Esophagus (tissue), 2 donors: ENCODE data around the gene PACSIN2. TPM values are rescaled to one million over a fixed set of nuclear protein-coding genes. Genes with fewer than 3 reads are reported as not detected.

ENCODE experiments used
- H3K27ac ChIP-seq, 2 donors: one replicate each; pipeline ENCODE4 v1.5.1; 2013; ENCODE audit warnings: low read depth in 2 of 2, mild to moderate bottlenecking in 2 of 2, inconsistent platforms in 1 of 2, low read length in 1 of 2, moderate library complexity in 1 of 2
- H3K27me3 ChIP-seq, 2 donors: one replicate each; pipeline ENCODE4 v1.6.1; 2013; ENCODE audit warnings: low read length in 2 of 2, control low read depth in 1 of 2, mild to moderate bottlenecking in 1 of 2; ENCODE audit not compliant: insufficient read depth in 2 of 2, control insufficient read depth in 1 of 2
- H3K36me3 ChIP-seq, 2 donors: one replicate each; pipeline ENCODE4 v1.6.1; 2013; ENCODE audit warnings: low read length in 1 of 2; ENCODE audit not compliant: control insufficient read depth in 2 of 2, insufficient read depth in 2 of 2
- H3K4me1 ChIP-seq, 2 donors: one replicate each; pipeline ENCODE4 v1.6.1; 2013; ENCODE audit warnings: low read length in 1 of 2; ENCODE audit not compliant: control insufficient read depth in 2 of 2, insufficient read depth in 2 of 2
- H3K4me3 ChIP-seq, 2 donors: one replicate each; pipeline ENCODE4 v1.5.1; 2013; ENCODE audit warnings: low read length in 2 of 2, mild to moderate bottlenecking in 2 of 2, low read depth in 1 of 2, moderate library complexity in 1 of 2
- H3K9me3 ChIP-seq, 2 donors: one replicate each; pipeline ENCODE4 v1.6.1; 2013; ENCODE audit warnings: mild to moderate bottlenecking in 2 of 2, low read depth in 1 of 2, low read length in 1 of 2, moderate library complexity in 1 of 2; ENCODE audit not compliant: control insufficient read depth in 2 of 2, insufficient read depth in 1 of 2
- WGBS, 2 donors: extraction: QIAGEN DNeasy Blood & Tissue Kit; methylation state at CpG; one replicate each; pipeline ENCODE4 v1.1.7; 2013; 5-methylcytosine and 5-hydroxymethylcytosine counted together
- polyA plus RNA-seq, 2 donors: library from polyadenylated mRNA; stranded (reverse); fragments of 200-250 nt; gene quantifications; one replicate each; pipeline ENCODE4 v1.2.3, GENCODE V29; 2013
- donor health status: healthy with polysubstance abuse.
- donor health status: Bipolar disorder and iron deficiency.

Gene PACSIN2
- polyA plus RNA-seq, 2 donors: 17.1 to 20.3 TPM

DNA sequence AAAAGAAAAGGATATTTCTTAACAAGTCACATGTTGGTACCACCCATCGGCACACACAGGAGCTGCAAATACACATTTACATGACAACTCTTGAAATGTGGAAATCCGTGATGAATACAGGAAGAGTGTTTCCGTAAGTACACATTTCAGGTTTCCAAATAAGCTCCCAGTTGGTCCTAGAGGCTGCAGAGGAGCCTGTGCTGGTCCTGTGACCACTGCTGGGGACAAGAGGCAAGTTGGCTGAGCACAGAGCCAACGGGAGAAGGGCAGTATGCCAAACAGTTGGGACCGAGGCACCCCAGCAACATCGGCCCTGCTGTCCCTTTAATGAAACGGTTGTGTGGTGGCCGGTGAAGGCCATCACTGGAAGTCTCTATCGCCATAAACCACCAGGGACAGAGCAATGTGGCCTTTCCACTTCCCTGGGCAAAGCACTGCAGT lies 119.4 kb downstream of the PACSIN2 start:
- no peaks in the 10 kb centered on the region for H3K27me3 ChIP-seq
- peaks cover 0 to 3% of the 10 kb centered on the region in 2 donors for H3K4me1 ChIP-seq
- H3K4me3 ChIP-seq: no peak overlapping the region
- no peaks in the 10 kb centered on the region for H3K9me3 ChIP-seq
- 66 to 74% methylated on average over 9 of the region's 9 CpGs for WGBS, 2 donors
- H3K27ac ChIP-seq: peak overlapping the region in 1 of 2 donors; percentile 36
- peaks cover 0 to 16% of the 10 kb centered on the region in 2 donors for H3K36me3 ChIP-seq

DNA sequence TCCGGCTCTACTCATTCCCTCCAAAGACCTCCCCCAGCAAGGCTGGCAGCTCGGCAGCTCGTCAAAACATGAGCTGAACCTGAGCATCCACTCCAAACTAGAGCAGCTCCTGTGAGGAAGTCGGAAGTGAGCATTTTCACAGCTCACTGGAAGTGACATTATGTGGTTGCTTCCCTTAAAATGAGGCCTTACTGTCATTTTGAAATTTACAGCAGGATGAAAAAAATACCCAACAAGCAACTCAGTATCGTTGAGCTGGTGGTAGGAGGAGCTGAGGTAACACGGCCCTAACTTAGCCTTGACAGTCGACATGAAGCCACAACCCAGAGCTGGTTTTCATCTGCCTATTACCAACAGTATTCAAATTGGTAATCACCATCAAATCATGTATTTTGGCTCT lies 119.9 kb downstream of the PACSIN2 start:
- WGBS, 2 donors: 53 to 56% methylated on average over 7 of the region's 7 CpGs
- peaks cover 0 to 16% of the 10 kb centered on the region in 2 donors for H3K36me3 ChIP-seq
- H3K9me3 ChIP-seq: no peaks in the 10 kb centered on the region
- H3K27me3 ChIP-seq: no peaks in the 10 kb centered on the region
- no peak overlapping the region for H3K4me3 ChIP-seq
- H3K27ac ChIP-seq: no peak overlapping the region
- H3K4me1 ChIP-seq: peaks cover 0 to 3% of the 10 kb centered on the region in 2 donors

DNA sequence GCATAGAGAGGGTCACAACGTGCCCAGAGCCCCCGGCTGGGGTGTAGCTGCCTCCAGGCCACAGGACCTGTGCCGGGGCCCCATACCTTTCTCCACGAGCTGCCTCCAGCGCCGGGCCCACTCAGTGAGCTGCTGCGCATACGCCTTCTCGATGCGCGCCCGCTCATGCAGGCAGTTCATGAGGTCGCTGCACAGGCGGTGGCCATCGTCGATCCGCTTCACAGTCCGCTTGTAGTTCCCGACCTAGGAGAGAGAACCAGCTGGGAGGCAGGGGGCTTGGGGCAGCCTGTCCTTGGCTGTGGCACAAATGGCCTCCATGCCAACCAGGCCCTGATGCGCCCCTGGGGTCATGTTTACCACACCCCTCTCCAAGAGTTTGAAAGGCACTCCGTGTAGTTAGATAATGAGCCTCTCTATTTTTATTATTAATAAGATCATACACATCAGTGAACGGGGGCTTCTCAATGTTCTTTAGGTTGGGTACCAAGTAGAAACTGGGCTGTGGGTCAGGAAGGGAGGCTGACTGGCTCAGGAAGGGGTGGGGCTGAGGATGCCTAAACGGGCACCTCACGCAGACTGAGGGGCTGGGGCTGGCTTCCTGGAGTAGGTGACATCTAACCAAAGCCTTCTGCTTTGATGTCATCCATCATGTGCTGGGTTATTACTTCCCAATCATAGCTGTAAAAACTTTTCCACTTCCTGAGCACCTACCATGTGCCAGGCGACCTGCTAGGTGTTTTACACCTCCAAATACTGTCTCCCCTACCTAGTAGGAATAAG lies 121.4 kb downstream of the PACSIN2 start:
- Histone ChIP-seq H3K27me3 (no peaks in the 10 kb centered on the region), H3K27ac (no peak overlapping the region), H3K4me1 (peaks cover 0 to 3% of the 10 kb centered on the region in 2 donors), H3K4me3 (no peak overlapping the region), H3K36me3 (peaks cover 0 to 24% of the 10 kb centered on the region in 2 donors), H3K9me3 (no peaks in the 10 kb centered on the region)
- WGBS, 2 donors: 88 to 89% methylated on average over 25 of the region's 25 CpGs

DNA sequence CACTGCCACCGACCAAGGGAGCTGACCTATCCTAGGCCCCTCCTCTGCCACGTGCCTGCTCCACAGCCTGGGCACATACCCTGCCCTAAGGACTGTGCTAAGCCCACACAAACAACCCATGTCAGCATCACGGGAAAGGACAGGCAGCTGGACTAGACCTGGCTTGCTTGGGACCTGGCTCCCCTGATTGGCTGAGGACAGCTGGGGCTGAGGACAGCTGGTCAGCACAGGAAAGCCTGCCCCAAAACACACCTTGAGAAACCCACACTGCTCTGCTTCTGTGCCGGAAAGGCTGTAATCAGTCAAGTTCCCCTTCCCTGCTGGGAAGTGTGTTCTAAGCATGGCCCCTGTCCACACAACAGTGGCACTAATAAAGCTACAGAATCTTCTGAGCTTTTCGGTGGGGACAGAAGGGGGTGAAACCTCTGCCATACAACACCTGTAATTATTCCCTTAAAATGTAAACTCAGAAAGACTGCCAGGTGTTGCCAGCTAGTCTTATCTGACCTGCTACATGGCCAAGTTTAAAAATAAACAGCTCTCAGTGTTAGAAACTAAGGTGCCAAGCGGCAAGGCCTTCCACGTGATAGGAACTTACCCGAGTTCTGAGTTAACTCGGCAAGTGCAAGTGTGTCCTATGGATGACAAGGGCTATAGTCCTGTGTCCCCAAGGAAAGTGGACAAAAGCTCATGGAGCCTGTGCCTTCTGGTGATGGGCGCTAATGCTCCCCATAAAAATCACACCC lies 122.2 kb downstream of the PACSIN2 start:
- no peak overlapping the region for H3K4me3 ChIP-seq
- peaks cover 0 to 28% of the 10 kb centered on the region in 2 donors for H3K36me3 ChIP-seq
- no peaks in the 10 kb centered on the region for H3K9me3 ChIP-seq
- no peak overlapping the region for H3K27ac ChIP-seq
- no peaks in the 10 kb centered on the region for H3K27me3 ChIP-seq
- H3K4me1 ChIP-seq: peaks cover 5 to 6% of the 10 kb centered on the region in 2 donors
- WGBS, 2 donors: 44 to 78% methylated on average over 10 of the region's 10 CpGs

DNA sequence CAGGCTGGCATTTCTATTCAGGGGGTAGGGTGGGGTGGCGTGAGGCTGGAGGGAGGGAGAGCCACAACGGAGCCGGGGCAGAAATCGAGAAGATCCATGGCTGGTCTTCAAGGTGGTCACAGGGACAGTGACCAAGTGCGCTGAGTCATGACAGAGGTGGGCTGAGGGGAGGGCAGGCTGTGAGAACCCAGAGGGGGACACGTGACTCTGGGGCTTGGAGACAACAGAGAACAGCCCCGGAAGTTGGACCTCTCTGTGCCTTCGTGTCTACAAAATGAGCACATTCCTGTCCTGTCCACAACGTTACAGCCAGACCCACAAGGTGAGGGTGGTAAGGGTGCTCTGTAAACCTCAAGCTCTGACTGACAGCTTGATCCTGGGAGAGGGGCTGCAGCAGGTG lies 122.8 kb downstream of the PACSIN2 start:
- no peaks in the 10 kb centered on the region for H3K9me3 ChIP-seq
- H3K36me3 ChIP-seq: peaks cover 0 to 28% of the 10 kb centered on the region in 2 donors
- no peak overlapping the region for H3K4me3 ChIP-seq
- peaks cover 5 to 6% of the 10 kb centered on the region in 2 donors for H3K4me1 ChIP-seq
- H3K27me3 ChIP-seq: no peaks in the 10 kb centered on the region
- WGBS, 2 donors: 85 to 88% methylated on average over 9 of the region's 9 CpGs
- H3K27ac ChIP-seq: no peak overlapping the region

DNA sequence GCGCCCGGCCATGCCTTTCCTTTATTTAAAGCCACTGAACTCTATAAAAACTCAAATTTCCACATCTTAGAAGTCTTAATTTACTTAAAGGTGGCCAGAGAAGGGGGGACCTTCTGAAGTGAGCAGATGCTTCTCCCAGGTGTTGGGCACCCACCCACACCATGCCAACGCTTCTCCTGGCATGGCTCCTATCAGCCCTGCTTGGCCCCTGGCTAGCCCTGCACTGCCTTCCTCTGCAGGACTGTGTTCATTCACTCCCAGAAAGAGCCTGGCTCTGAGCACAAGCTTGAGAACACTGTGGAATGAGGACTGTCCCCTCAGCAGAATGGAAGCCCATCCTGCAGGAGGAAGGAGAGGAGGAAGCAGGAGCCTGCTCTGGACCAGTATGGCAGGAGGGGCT lies 123.3 kb downstream of the PACSIN2 start:
- Histone ChIP-seq H3K9me3 (no peaks in the 10 kb centered on the region), H3K36me3 (peaks cover 0 to 28% of the 10 kb centered on the region in 2 donors), H3K4me1 (peaks cover 5 to 6% of the 10 kb centered on the region in 2 donors), H3K27ac (no peak overlapping the region), H3K4me3 (no peak overlapping the region), H3K27me3 (no peaks in the 10 kb centered on the region)
- 85 to 96% methylated on average over 3 of the region's 3 CpGs for WGBS, 2 donors

DNA sequence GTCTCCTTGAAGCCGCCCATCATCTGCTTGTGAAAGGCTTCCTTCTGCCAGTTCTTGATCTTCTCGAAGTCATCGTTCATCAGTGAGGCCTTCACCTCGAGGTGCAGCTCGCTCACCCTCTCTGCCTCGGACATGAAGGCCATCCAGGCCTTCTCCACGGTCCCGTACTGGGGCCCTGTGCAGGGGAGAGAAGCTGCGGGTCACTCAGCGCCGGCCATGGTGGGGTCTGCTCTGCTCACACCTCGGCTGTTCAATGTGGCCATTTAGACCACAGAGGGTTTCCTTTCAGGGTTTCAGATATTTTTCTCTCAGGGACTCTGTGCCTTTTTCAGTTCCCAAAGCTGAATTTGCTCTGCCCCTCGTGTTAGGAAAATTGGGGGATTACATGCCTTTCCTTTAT lies 123.9 kb downstream of the PACSIN2 start:
- H3K4me3 ChIP-seq: no peak overlapping the region
- H3K9me3 ChIP-seq: no peaks in the 10 kb centered on the region
- WGBS, 2 donors: 86 to 92% methylated on average over 13 of the region's 13 CpGs
- no peak overlapping the region for H3K27ac ChIP-seq
- no peaks in the 10 kb centered on the region for H3K27me3 ChIP-seq
- H3K36me3 ChIP-seq: peaks cover under 1 to 28% of the 10 kb centered on the region in 2 donors
- H3K4me1 ChIP-seq: peaks cover 5 to 6% of the 10 kb centered on the region in 2 donors

DNA sequence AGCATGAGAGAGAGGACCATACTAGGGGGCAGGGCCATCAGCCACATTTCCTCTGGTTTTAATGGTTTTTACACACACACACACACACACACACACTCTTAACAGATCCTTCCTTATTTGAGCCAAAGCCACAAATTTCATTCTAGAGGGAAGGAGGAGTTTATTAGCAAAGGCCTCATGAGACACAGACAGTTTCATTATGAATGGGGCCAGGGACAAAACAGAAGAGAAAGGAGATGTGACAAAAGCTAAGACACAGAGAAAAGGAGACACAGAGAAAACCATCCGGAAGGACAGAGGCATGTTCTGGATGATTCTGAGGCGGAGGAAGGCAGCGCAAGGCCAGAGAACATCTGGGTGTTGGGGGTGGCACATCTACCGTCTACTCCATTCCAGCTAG lies 125.6 kb downstream of the PACSIN2 start:
- Histone ChIP-seq H3K27ac (peak overlapping the region in 1 of 2 donors; percentile 44), H3K4me1 (peaks cover 3 to 5% of the 10 kb centered on the region in 2 donors)
- 80 to 91% methylated on average over 4 of the region's 4 CpGs for WGBS, 2 donors

DNA sequence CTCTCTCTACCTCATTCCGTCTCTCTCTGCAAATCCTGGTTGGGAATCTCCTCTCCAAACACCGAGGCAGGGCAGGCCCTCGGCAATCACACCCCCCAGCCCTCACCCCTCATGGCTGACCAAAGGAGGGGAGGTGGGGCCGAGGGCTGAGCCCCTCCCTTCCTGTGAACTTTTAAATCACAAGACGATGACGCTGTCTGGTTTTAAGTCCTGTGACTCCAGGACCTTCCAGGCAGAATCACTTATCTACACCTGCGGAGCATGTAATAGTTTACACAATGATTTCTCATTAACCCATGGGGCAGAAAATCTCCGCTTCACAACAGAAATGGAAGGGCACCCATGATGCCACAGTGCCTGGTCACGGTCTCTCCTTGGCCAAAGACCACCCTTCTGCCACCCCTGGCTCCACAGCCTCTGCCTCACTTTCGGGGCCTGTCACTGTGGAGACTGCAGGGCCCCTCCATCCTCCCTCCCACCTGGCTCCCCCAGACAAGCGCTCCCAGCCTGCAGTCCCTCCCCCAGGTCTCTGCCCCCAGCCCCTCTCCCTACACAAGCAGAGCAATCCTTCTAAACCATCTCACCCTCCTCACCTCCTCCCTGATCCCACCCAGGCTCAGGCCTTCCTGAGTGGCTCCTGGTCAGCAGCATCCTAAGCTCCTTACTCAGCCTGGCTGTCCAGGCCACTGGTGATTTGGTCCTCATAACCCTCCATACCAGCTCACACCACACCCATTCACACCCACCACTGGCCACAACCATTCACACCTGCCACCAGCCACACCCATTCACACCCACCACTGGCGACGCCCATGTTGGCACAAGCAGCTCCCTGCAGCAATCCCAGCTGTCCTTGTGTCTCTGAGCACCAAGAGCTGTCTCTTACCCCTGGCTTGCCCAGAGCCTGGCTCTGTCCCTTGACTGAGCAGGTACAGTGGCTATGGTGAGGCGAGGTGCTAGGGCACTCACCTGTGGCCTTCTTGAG lies 127.1 kb downstream of the PACSIN2 start:
- 72 to 81% methylated on average over 14 of the region's 14 CpGs for WGBS, 2 donors
- peaks cover 3 to 5% of the 10 kb centered on the region in 2 donors for H3K4me1 ChIP-seq

More for the DNA sequence above, 125.6 kb downstream of the PACSIN2 start:
- H3K27me3 ChIP-seq: no peaks in the 10 kb centered on the region
- H3K9me3 ChIP-seq: no peaks in the 10 kb centered on the region
- peaks cover 3 to 31% of the 10 kb centered on the region in 2 donors for H3K36me3 ChIP-seq
- no peak overlapping the region for H3K4me3 ChIP-seq

More for the DNA sequence above, 127.1 kb downstream of the PACSIN2 start:
- Histone ChIP-seq H3K27ac (no peak overlapping the region), H3K4me3 (no peak overlapping the region), H3K9me3 (no peaks in the 10 kb centered on the region), H3K27me3 (no peaks in the 10 kb centered on the region), H3K36me3 (peaks cover 3 to 31% of the 10 kb centered on the region in 2 donors)
